IMR-90 (cell line): ENCODE measurements around the gene RIMS4.

Source experiments
- BHLHE40 ChIP-seq: fragments of 150-350 bp; IDR thresholded peaks from 2 replicates; pipeline ENCODE4 v1.6.1; 2016; ENCODE audit warnings: mild to moderate bottlenecking, low read depth, low read length
- CEBPB ChIP-seq: IDR thresholded peaks from 2 replicates; pipeline ENCODE4 v1.6.1; 2012; ENCODE audit warnings: low read depth, low read length, improper control_type of control experiment
- CHD1 ChIP-seq: IDR thresholded peaks from 2 replicates; pipeline ENCODE4 v1.6.1; 2012; ENCODE audit warnings: low read depth, low read length, improper control_type of control experiment
- CTCF ChIP-seq: conservative IDR thresholded peaks from 2 replicates; pipeline ENCODE4 v1.5.1; 2012; ENCODE audit warnings: mild to moderate bottlenecking, low read depth, low read length, improper control_type of control experiment
- POLR2A ChIP-seq: IDR thresholded peaks from 2 replicates; pipeline ENCODE4 v1.6.1; 2012; ENCODE audit warnings: mild to moderate bottlenecking, low read depth, low read length
- RCOR1 ChIP-seq: IDR thresholded peaks from 2 replicates; pipeline ENCODE4 v1.6.1; 2012; ENCODE audit warnings: mild to moderate bottlenecking, low read length, improper control_type of control experiment; ENCODE audit not compliant: insufficient replicate concordance
- SMC3 ChIP-seq: fragments of 150-350 bp; IDR thresholded peaks from 2 replicates; pipeline ENCODE4 v1.6.1; 2016; ENCODE audit warnings: low read depth, mild to moderate bottlenecking, antibody characterized with exemption, low read length, moderate library complexity
- USF2 ChIP-seq: fragments of 150-350 bp; IDR thresholded peaks from 2 replicates; pipeline ENCODE4 v1.6.1; 2017; ENCODE audit warnings: mild to moderate bottlenecking, antibody characterized with exemption, low read length, low read depth

- TF ChIP-seq RCOR1 (no peak), CTCF (no peak), POLR2A (no peak), USF2 (no peak), CHD1 (no peak), BHLHE40 (no peak), CEBPB (no peak), SMC3 (no peak)
Observed at GRCh38 chr20:44737116-44737515, 73.2 kb downstream of the RIMS4 start.
